HFF-Myc (cell line): Measurements from ENCODE around the gene SPIRE1.
A peak's percentile ranks its signal among the peaks of the same experiment; 100 is the strongest.

Experiments used
- DNase-seq: peaks from one replicate; pipeline ENCODE4 v3.0.0-alpha.2; 2011; ENCODE audit warnings: low read depth; ENCODE audit errors: extremely low read depth
- H3K4me3 ChIP-seq: replicated peaks from 2 replicates; pipeline ENCODE4 v1.5.1; 2011; ENCODE audit warnings: low read depth, mild to moderate bottlenecking, control low read depth, low read length
- CTCF ChIP-seq: IDR thresholded peaks from 2 replicates; pipeline ENCODE4 v1.5.1; 2012; ENCODE audit warnings: mild to moderate bottlenecking, low read depth, low read length, control low read depth; ENCODE audit errors: missing control alignments

SPIRE1 gene

DNA sequence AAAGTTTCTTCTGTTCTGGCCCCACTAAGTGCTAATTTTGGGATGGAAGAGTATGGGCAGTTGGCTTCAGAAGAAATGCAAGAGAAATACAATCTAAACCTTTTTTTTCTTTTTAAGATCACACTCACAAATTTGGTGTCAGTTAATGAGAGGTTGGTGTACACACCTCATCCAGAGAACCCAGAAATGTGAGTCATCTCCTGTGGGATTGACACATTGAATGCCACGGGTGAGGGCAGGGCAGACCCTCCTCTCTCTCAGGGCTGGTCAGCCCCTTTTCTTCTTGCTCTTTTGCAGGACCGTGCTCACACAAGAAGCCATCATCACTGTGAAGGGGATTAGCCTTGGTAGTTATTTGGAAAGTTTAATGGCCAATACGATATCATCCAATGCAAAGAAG, 231.0 kb downstream of the SPIRE1 start:
- no peak for TF ChIP-seq CTCF
- no peak for DNase-seq
- H3K4me3 ChIP-seq, result no peak overlapping the region

DNA sequence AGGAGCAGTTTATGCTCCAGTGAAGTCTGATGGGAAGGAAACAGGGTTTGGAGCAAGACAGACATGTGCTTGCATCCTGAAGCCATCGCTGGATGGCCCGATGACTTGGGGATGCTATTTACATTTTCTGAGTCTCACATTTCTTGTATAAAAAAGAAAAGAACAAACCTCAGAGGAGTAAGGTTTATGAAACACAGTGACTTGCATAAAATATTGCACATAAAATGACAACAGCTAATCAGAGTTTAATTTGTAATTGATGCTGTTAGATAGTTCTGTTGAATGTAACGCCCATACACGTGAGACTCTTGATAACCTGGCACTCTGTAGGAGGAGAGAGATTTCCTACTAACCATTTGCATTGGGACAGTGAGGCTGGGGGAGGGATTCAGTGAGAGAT, 233.7 kb downstream of the SPIRE1 start:
- no peak for DNase-seq
- no peak for TF ChIP-seq CTCF
- H3K4me3 ChIP-seq, result no peak overlapping the region

GRCh38 chr18:12423820-12424219, 234.1 kb downstream of the SPIRE1 start:
- no peak for DNase-seq
- no peak for TF ChIP-seq CTCF
- H3K4me3 ChIP-seq, result no peak overlapping the region

DNA sequence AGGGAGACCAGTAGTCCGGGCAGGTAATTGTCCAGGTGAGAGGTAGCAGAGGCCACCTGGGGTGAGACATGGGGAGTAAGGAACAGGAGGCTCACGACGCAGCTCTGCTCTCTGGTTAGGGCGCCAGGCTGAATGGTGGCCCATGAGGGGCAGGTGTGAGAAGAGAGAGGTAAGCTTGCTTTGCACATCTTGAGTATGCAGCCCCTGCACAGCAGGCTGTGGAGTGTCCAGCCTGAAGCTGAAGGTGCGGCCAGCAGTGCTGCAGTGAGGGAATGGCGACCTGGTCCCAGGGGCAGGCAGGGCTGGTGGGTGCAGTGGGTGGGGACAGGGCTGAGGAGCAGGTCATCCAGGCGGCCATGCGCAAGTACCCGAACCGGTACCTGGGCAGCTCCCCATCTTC, 234.5 kb downstream of the SPIRE1 start:
- H3K4me3 ChIP-seq, result no peak overlapping the region
- no peak for TF ChIP-seq CTCF
- no peak for DNase-seq

GRCh38 chr18:12422936-12423335, 235.0 kb downstream of the SPIRE1 start:
- no peak overlapping the region for H3K4me3 ChIP-seq
- DNase-seq, result no peak
- peak; percentile 9 for TF ChIP-seq CTCF

- DNase-seq, result no peak
- no peak overlapping the region for H3K4me3 ChIP-seq
- TF ChIP-seq CTCF, result no peak
Measured at GRCh38 chr18:12421732-12422131, 236.2 kb downstream of the SPIRE1 start.

DNA sequence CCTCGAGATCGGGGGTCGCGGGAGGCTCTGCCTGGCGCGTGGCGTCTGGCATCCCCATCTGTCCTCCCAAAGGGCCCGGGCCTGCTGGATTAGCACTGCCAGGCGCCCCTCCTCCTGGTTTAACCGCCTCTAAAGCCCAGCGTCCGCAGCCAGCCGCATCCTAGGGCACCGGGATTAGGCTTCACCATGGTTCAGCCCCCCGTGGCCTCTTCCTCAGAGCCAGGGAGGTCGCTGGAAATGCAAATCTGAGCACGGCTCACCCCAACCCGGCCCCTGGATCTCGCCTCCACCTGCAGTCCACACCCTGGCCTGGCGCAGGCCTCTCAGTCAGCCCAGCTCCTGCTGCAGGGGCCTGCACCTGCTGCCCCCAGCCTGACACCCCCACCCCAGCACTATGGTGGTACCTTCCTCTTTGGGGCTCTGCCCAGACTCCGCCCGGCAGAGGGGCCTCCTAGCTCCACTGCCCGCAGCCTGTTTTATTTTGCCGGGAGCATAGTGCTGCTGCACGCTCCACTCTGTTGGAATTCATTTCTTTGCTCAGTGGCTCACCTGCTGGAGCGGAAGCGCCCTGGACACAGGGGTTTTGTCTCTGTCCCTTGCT, 237.0 kb downstream of the SPIRE1 start:
- no peak for TF ChIP-seq CTCF
- no peak overlapping the region; the same call in 1 of the 2 replicates for H3K4me3 ChIP-seq
- no peak for DNase-seq
